NCI-H2107 treated with DMSO at 0.1 percent for 48 hours (cell line): Measurements from ENCODE around the gene CD38.
"Not testable (repeated sequence)": the region's sequence is repeated elsewhere in the genome, so short reads cannot be mapped to it uniquely, and the experiment has no call there.

ENCODE experiments used
- DNase-seq: peaks from one replicate; lab custom pipeline; 2025; ENCODE audit not compliant: unreplicated experiment; lab: John Stamatoyannopoulos, UW

The CD38 gene

GRCh38 chr4:15794905-15795304 is 16.8 kb downstream of the CD38 start:
- DNase-seq: no peak

GRCh38 chr4:15797320-15797719 is 19.2 kb downstream of the CD38 start:
- no peak for DNase-seq

- DNase-seq: no peak
Measured at GRCh38 chr4:15799141-15799540, 21.0 kb downstream of the CD38 start.

- DNase-seq: no peak
Measured at GRCh38 chr4:15799701-15800100, 21.6 kb downstream of the CD38 start.

GRCh38 chr4:15802497-15802896 is 24.4 kb downstream of the CD38 start:
- DNase-seq: not testable (repeated sequence)

- DNase-seq: peak; percentile 10
Measured at GRCh38 chr4:15805583-15806517, 27.7 kb downstream of the CD38 start.

- no peak for DNase-seq
Measured at GRCh38 chr4:15809058-15809457, 30.9 kb downstream of the CD38 start.

- no peak for DNase-seq
Measured at GRCh38 chr4:15809466-15809865, 31.3 kb downstream of the CD38 start.

GRCh38 chr4:15811703-15812337 is 33.7 kb downstream of the CD38 start:
- no peak for DNase-seq

- DNase-seq: no peak
Measured at GRCh38 chr4:15832523-15833451, 54.7 kb downstream of the CD38 start.

- DNase-seq: no peak
Measured at GRCh38 chr4:15833801-15834200, 55.7 kb downstream of the CD38 start.

GRCh38 chr4:15836362-15836761 is 58.2 kb downstream of the CD38 start:
- no peak for DNase-seq

GRCh38 chr4:15837591-15837990 is 59.5 kb downstream of the CD38 start:
- no peak for DNase-seq

GRCh38 chr4:15841194-15841730 is 63.1 kb downstream of the CD38 start:
- DNase-seq: not testable (repeated sequence)

GRCh38 chr4:15847746-15848145 is 69.6 kb downstream of the CD38 start:
- DNase-seq: no peak

GRCh38 chr4:15848191-15848842 is 70.2 kb downstream of the CD38 start:
- DNase-seq: no peak

- no peak for DNase-seq
Measured at GRCh38 chr4:15851969-15852368, 73.8 kb downstream of the CD38 start.

- no peak for DNase-seq
Measured at GRCh38 chr4:15852524-15852923, 74.4 kb downstream of the CD38 start.

GRCh38 chr4:15853345-15853744 is 75.2 kb downstream of the CD38 start:
- DNase-seq: no peak

GRCh38 chr4:15855804-15856475 is 77.8 kb downstream of the CD38 start:
- no peak for DNase-seq
